HepG2 (cell line): ENCODE data around the gene RASGRP2. TPM values are rescaled to one million over a fixed set of nuclear protein-coding genes. Genes with fewer than 3 reads are reported as not detected.
A peak's percentile ranks its signal among the peaks of the same experiment; 100 is the strongest.

Source experiments
- DNMT3B ChIP-seq: conservative IDR thresholded peaks from 2 replicates; pipeline ENCODE4 v1.6.1; 2016; ENCODE audit warnings: missing biosample characterization, control low read depth
- KDM5B ChIP-seq: sonication (generic); formaldehyde crosslinking; IDR thresholded peaks from 2 replicates; pipeline ENCODE4 v1.4.0; 2020; ENCODE audit warnings: missing genetic modification reagents, mild to moderate bottlenecking, borderline replicate concordance
- KLF16 ChIP-seq, 2 experiments: sonication (generic) in 1 of 2; formaldehyde crosslinking in 1 of 2; IDR thresholded peaks; 2 replicates each; pipeline versions ENCODE4 v1.6.1 to v1.8.0; 2016 to 2023; ENCODE audit warnings: missing genetic modification reagents in 2 of 2, missing compliant biosample characterization in 1 of 2
- NFIC ChIP-seq: IDR thresholded peaks from 2 replicates; pipeline ENCODE4 v1.6.1; 2012; ENCODE audit warnings: mild to moderate bottlenecking, low read length, inconsistent platforms
- NR2F1 ChIP-seq, 2 experiments: fragments of 450-650 bp in 1 of 2; formaldehyde crosslinking in 1 of 2; IDR thresholded peaks; 2 replicates each; pipeline versions ENCODE4 v1.5.0 to v1.6.1; 2016 to 2020; ENCODE audit warnings: mild to moderate bottlenecking in 1 of 2, missing compliant biosample characterization in 1 of 2, missing genetic modification reagents in 1 of 2, moderate library complexity in 1 of 2
- ZC3H13 ChIP-seq: sonication (generic); formaldehyde crosslinking; IDR thresholded peaks from 2 replicates; pipeline ENCODE4 v1.8.1; 2023; ENCODE audit warnings: mild to moderate bottlenecking, missing genetic modification reagents, moderate library complexity
- ZNF292 ChIP-seq: sonication (generic); formaldehyde crosslinking; IDR thresholded peaks from 2 replicates; pipeline ENCODE4 v1.8.1; 2022; ENCODE audit warnings: mild to moderate bottlenecking, low read depth, missing genetic modification reagents, borderline replicate concordance
- ZNF3 ChIP-seq: IDR thresholded peaks from 2 replicates; pipeline ENCODE4 v1.7.0; 2017; ENCODE audit warnings: inconsistent platforms
- ZNF337 ChIP-seq: sonication (generic); formaldehyde crosslinking; IDR thresholded peaks from 2 replicates; pipeline ENCODE4 v1.5.1; 2020; ENCODE audit warnings: missing genetic modification reagents, low read depth, mild to moderate bottlenecking, borderline replicate concordance
- ZNF441 ChIP-seq: sonication (generic); formaldehyde crosslinking; IDR thresholded peaks from 2 replicates; pipeline ENCODE4 v1.7.0; 2021; ENCODE audit warnings: missing genetic modification reagents, borderline replicate concordance
- ZNF777 ChIP-seq: sonication (generic); formaldehyde crosslinking; IDR thresholded peaks from 2 replicates; pipeline ENCODE4 v1.4.0; 2020; ENCODE audit warnings: missing genetic modification reagents
- polyA plus RNA-seq, 8 experiments: library from polyadenylated mRNA; depleted of rRNA in 3 of 8; stranded (reverse) in 7 of 8; unstranded in 1 of 8; fragments of >200 nt; fragmentation: Illumina TruSeq in 4 of 8; extraction: Trizol in 4 of 8; gene quantifications; 2 replicates each; pipeline versions ENCODE4 v1.2.1 to v1.2.3, GENCODE V29; 2011 to 2016; ENCODE audit warnings: low read depth in 4 of 8, missing spikeins in 1 of 8, mixed read lengths in 1 of 8; ENCODE audit not compliant: insufficient read depth in 1 of 8
- total RNA-seq, 5 experiments: library from RNA; depleted of rRNA; stranded (reverse); fragments of >200 nt; fragmentation: Illumina TruSeq; extraction: Trizol; gene quantifications; 2 replicates each; pipeline ENCODE4 v1.2.3, GENCODE V29; 2016; ENCODE audit warnings: low read depth in 1 of 5
- TF ChIP-seq, protein P1 (sequence below): sonication (generic); formaldehyde crosslinking; IDR thresholded peaks from 2 replicates; pipeline ENCODE4 v1.4.0; 2020; ENCODE audit warnings: missing genetic modification reagents, borderline replicate concordance
- TF ChIP-seq, protein P2 (sequence below): sonication (generic); formaldehyde crosslinking; IDR thresholded peaks from 2 replicates; pipeline ENCODE4 v1.9.0; 2021; ENCODE audit warnings: missing genetic modification reagents, mild to moderate bottlenecking, borderline replicate concordance
- TF ChIP-seq, protein P3 (sequence below): sonication (generic); formaldehyde crosslinking; IDR thresholded peaks from 2 replicates; pipeline ENCODE4 v1.4.0; 2020; ENCODE audit warnings: missing genetic modification reagents, borderline replicate concordance
- TF ChIP-seq, protein P4 (sequence below): sonication (generic); formaldehyde crosslinking; IDR thresholded peaks from 2 replicates; pipeline ENCODE4 v1.5.1; 2020; ENCODE audit warnings: mild to moderate bottlenecking, missing genetic modification reagents, borderline replicate concordance
- TF ChIP-seq, protein P5 (sequence below): sonication (generic); formaldehyde crosslinking; IDR thresholded peaks from 2 replicates; pipeline ENCODE4 v1.4.0; 2020; ENCODE audit warnings: missing genetic modification reagents, borderline replicate concordance

RASGRP2 gene
- total and polyA plus RNA-seq, 2 of the 13 experiments (the other 11 are each of a cell fraction or from before 2014, with no cell fraction given) = 0.61 TPM; not detected in 1

DNA sequence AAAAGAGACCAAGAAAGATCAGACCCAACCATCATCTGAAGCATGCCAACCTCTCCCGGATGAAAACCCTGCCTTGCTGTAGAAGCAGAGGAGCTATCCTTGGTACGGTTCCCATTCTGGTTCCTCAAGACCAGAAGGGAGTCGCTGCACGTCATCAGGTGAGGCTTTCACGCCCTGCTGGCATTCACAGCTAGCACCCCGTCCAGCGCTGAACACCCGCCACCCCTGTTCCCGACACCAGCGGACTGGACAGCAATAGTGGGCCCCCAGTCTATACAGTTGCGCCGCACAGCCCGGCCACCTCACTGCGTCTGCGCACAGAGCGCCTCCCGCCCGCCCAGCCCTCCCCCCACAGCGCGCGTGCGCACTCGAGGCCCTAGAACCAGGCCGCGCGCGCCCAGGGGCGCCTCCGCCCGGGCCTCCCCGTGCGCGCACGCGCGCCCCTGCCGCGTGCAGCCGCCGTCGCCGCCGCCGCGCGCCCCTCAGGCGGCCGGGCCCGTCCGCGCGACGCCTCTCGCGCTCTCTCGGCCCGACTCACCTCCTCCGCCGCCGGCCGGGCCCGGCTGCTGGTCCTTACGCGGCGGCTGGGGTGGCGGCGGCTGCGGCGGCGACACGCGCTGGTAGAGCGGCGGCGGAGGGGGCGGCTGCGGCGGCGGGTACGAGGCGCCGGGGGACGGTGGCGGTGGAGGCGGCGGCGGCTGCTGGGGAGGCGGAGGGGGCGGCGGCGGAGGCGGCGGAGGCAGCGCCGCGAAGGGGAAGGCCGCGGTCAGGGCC, 33.7 kb upstream of the RASGRP2 start (continued):
- TF ChIP-seq, protein P1, sequence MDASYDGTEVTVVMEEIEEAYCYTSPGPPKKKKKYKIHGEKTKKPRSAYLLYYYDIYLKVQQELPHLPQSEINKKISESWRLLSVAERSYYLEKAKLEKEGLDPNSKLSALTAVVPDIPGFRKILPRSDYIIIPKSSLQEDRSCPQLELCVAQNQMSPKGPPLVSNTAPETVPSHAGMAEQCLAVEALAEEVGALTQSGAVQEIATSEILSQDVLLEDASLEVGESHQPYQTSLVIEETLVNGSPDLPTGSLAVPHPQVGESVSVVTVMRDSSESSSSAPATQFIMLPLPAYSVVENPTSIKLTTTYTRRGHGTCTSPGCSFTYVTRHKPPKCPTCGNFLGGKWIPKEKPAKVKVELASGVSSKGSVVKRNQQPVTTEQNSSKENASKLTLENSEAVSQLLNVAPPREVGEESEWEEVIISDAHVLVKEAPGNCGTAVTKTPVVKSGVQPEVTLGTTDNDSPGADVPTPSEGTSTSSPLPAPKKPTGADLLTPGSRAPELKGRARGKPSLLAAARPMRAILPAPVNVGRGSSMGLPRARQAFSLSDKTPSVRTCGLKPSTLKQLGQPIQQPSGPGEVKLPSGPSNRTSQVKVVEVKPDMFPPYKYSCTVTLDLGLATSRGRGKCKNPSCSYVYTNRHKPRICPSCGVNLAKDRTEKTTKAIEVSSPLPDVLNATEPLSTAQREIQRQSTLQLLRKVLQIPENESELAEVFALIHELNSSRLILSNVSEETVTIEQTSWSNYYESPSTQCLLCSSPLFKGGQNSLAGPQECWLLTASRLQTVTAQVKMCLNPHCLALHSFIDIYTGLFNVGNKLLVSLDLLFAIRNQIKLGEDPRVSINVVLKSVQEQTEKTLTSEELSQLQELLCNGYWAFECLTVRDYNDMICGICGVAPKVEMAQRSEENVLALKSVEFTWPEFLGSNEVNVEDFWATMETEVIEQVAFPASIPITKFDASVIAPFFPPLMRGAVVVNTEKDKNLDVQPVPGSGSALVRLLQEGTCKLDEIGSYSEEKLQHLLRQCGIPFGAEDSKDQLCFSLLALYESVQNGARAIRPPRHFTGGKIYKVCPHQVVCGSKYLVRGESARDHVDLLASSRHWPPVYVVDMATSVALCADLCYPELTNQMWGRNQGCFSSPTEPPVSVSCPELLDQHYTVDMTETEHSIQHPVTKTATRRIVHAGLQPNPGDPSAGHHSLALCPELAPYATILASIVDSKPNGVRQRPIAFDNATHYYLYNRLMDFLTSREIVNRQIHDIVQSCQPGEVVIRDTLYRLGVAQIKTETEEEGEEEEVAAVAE (CRISPR knock-in tag) = no peak
- TF ChIP-seq, protein P2, sequence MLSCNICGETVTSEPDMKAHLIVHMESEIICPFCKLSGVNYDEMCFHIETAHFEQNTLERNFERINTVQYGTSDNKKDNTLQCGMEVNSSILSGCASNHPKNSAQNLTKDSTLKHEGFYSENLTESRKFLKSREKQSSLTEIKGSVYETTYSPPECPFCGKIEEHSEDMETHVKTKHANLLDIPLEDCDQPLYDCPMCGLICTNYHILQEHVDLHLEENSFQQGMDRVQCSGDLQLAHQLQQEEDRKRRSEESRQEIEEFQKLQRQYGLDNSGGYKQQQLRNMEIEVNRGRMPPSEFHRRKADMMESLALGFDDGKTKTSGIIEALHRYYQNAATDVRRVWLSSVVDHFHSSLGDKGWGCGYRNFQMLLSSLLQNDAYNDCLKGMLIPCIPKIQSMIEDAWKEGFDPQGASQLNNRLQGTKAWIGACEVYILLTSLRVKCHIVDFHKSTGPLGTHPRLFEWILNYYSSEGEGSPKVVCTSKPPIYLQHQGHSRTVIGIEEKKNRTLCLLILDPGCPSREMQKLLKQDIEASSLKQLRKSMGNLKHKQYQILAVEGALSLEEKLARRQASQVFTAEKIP (CRISPR knock-in tag) = no peak
- TF ChIP-seq, protein P3, sequence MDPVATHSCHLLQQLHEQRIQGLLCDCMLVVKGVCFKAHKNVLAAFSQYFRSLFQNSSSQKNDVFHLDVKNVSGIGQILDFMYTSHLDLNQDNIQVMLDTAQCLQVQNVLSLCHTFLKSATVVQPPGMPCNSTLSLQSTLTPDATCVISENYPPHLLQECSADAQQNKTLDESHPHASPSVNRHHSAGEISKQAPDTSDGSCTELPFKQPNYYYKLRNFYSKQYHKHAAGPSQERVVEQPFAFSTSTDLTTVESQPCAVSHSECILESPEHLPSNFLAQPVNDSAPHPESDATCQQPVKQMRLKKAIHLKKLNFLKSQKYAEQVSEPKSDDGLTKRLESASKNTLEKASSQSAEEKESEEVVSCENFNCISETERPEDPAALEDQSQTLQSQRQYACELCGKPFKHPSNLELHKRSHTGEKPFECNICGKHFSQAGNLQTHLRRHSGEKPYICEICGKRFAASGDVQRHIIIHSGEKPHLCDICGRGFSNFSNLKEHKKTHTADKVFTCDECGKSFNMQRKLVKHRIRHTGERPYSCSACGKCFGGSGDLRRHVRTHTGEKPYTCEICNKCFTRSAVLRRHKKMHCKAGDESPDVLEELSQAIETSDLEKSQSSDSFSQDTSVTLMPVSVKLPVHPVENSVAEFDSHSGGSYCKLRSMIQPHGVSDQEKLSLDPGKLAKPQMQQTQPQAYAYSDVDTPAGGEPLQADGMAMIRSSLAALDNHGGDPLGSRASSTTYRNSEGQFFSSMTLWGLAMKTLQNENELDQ (CRISPR knock-in tag) = no peak
- TF ChIP-seq ZNF3 (CRISPR knock-in tag) (no peak), ZNF337 (CRISPR knock-in tag) (no peak), ZNF777 (CRISPR knock-in tag) (no peak), NR2F1 (CRISPR knock-in tag; IDR thresholded peaks at IDR 0.05) (no peak), KLF16 (CRISPR knock-in tag; IDR thresholded peaks at IDR 0.05) (0 out of 4 replicates have a peak, but pooled peaks of 1 of the 2 experiments have one; percentile 39), ZC3H13 (CRISPR knock-in tag) (no peak), KDM5B (CRISPR knock-in tag) (no peak), ZNF292 (CRISPR knock-in tag) (no peak), NFIC (no peak), ZNF441 (CRISPR knock-in tag) (no peak), DNMT3B (CRISPR knock-in tag) (0 out of 2 replicates have a peak, but pooled peaks have one; percentile 33)
- TF ChIP-seq, protein P4, sequence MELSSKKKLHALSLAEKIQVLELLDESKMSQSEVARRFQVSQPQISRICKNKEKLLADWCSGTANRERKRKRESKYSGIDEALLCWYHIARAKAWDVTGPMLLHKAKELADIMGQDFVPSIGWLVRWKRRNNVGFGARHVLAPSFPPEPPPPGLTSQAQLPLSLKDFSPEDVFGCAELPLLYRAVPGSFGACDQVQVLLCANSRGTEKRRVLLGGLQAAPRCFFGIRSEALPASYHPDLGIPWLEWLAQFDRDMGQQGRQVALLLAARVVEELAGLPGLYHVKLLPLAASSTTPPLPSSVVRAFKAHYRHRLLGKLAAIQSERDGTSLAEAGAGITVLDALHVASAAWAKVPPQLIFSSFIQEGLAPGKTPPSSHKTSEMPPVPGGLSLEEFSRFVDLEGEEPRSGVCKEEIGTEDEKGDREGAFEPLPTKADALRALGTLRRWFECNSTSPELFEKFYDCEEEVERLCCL (CRISPR knock-in tag) = no peak
- TF ChIP-seq, protein P5, sequence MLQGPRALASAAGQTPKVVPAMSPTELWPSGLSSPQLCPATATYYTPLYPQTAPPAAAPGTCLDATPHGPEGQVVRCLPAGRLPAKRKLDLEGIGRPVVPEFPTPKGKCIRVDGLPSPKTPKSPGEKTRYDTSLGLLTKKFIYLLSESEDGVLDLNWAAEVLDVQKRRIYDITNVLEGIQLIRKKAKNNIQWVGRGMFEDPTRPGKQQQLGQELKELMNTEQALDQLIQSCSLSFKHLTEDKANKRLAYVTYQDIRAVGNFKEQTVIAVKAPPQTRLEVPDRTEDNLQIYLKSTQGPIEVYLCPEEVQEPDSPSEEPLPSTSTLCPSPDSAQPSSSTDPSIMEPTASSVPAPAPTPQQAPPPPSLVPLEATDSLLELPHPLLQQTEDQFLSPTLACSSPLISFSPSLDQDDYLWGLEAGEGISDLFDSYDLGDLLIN = no peak
